Natural killer cell (primary cell): ENCODE data around the gene UBN1. TPM values are rescaled to one million over a fixed set of nuclear protein-coding genes. Genes with fewer than 3 reads are reported as not detected.

Experiments
- ATAC-seq, 3 donors: fragments of 150-1000 bp in 2 of 3; fragments of 200-7000 bp in 1 of 3; cut with Tn5 transposase; 1 replicate in 1 of 3; 2 replicates in 2 of 3; pipeline ENCODE4 v1.10.0; 2021; ENCODE audit warnings: mild to moderate bottlenecking in 2 of 3, moderate library complexity in 2 of 3
- DNase-seq, 2 donors: peaks; one replicate each; pipeline versions ENCODE4 v3.0.0 to v3.0.0-alpha.2; 2013 to 2021; ENCODE audit warnings: mixed read lengths in 1 of 2
- H3K27ac ChIP-seq: one replicate; pipeline ENCODE4 v1.5.1; 2013; ENCODE audit warnings: mild to moderate bottlenecking, low read length
- H3K27me3 ChIP-seq: one replicate; pipeline ENCODE4 v1.6.1; 2013; ENCODE audit warnings: low read length; ENCODE audit not compliant: control insufficient read depth, insufficient read depth
- H3K36me3 ChIP-seq: one replicate; pipeline ENCODE4 v1.6.1; 2013; ENCODE audit warnings: low read length; ENCODE audit not compliant: control insufficient read depth, insufficient read depth
- H3K4me1 ChIP-seq: one replicate; pipeline ENCODE4 v1.6.1; 2013; ENCODE audit warnings: low read length; ENCODE audit not compliant: control insufficient read depth, insufficient read depth
- H3K4me3 ChIP-seq: one replicate; pipeline ENCODE4 v1.5.1; 2013; ENCODE audit warnings: low read length
- H3K9me3 ChIP-seq: one replicate; pipeline ENCODE4 v1.6.1; 2013; ENCODE audit warnings: low read length; ENCODE audit not compliant: control insufficient read depth, insufficient read depth
- H3K27ac Mint-ChIP-seq, 2 donors: one replicate each; pipeline ENCODE4 v1.8.0; 2022; ENCODE audit warnings: mild to moderate bottlenecking in 2 of 2, mixed read lengths in 2 of 2, moderate library complexity in 1 of 2
- H3K27me3 Mint-ChIP-seq, 2 donors: one replicate each; pipeline ENCODE4 v1.8.0; 2022; ENCODE audit warnings: low read depth in 2 of 2, mixed read lengths in 2 of 2
- H3K36me3 Mint-ChIP-seq: one replicate; pipeline ENCODE4 v1.8.0; 2022; ENCODE audit warnings: mixed read lengths
- H3K4me1 Mint-ChIP-seq, 2 donors: one replicate each; pipeline ENCODE4 v1.8.0; 2022; ENCODE audit warnings: mixed read lengths in 2 of 2
- H3K4me3 Mint-ChIP-seq: one replicate; pipeline ENCODE4 v1.8.0; 2022; ENCODE audit warnings: mild to moderate bottlenecking, moderate library complexity, mixed read lengths
- H3K9me3 Mint-ChIP-seq, 2 donors: one replicate each; pipeline ENCODE4 v1.8.0; 2022; ENCODE audit warnings: mixed read lengths in 2 of 2
- CTCF ChIP-seq: fragments of 200-600 bp; IDR thresholded peaks from one replicate; pipeline ENCODE4 v1.8.0; 2022; ENCODE audit warnings: antibody characterized with exemption
- WGBS: methylation state at CpG from one replicate; pipeline ENCODE4 v1.1.7; 2013; ENCODE audit warnings: missing lambda C conversion rate; ENCODE audit not compliant: insufficient coverage; 5-methylcytosine and 5-hydroxymethylcytosine counted together
- intact Hi-C: fragments of 100-400 bp; cut with micrococcal nuclease; formaldehyde crosslinking; loops from one replicate; pipeline ENCODE4 v1.14.2; 2022
- total RNA-seq, 4 donors: library from RNA; stranded (reverse); fragments of 120-200 nt in 1 of 4; gene quantifications; one replicate each; pipeline versions ENCODE4 v1.2.3 to v1.2.4, GENCODE V29; 2013 to 2022

Gene UBN1
- total RNA-seq, 3 donors from 2014 or later (not counting 1 experiment from before 2014, with no cell fraction given): 70.5 to 81.6 (median 79.9) TPM

GRCh38 chr16:4914528-4915225 is 67.4 kb downstream of the UBN1 start:
- Mint-ChIP-seq H3K4me3 (no peak overlapping the region), H3K9me3 (no peaks in the 10 kb centered on the region), H3K27ac (no peak overlapping the region), H3K4me1 (no peaks in the 10 kb centered on the region), H3K27me3 (no peaks in the 10 kb centered on the region), H3K36me3 (no peaks in the 10 kb centered on the region)
- H3K4me3 ChIP-seq: no peak overlapping the region
- no peak for DNase-seq
- no peaks in the 10 kb centered on the region for H3K27me3 ChIP-seq
- no peaks in the 10 kb centered on the region for H3K9me3 ChIP-seq
- 91% methylated on average over 5 of the region's 7 CpGs for WGBS
- no peaks in the 10 kb centered on the region for H3K4me1 ChIP-seq
- no peaks in the 10 kb centered on the region for H3K36me3 ChIP-seq
- TF ChIP-seq CTCF: no peak
- no peak overlapping the region for H3K27ac ChIP-seq
- ATAC-seq: no peak
- intact Hi-C loops: no loop called here

DNA sequence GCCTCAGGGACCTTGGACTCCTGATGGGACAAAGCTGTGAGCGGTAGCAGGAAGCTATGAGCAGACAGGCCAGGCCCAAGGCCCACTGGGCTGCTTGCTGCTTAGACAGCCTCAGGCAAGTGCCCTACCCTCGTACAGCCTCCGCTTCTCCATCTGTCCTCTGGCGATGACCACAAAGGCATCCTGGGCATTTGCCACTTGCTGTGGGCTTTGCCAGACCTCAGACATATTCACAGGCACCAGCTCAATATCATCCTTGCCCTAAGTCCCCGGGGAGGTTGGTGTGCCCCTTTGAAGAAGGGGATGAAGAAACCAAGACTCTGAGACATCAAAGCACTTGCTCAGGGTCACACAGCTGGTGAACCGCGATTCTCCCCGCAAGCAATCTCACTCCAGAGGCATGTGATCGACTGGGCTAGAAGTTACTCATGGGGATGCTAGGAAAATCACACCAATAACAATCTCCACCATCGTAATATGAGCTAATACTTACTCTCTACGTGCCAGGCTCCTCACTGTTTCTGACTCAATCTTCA is 68.0 kb downstream of the UBN1 start:
- 61% methylated on average over 9 of the region's 11 CpGs for WGBS

DNA sequence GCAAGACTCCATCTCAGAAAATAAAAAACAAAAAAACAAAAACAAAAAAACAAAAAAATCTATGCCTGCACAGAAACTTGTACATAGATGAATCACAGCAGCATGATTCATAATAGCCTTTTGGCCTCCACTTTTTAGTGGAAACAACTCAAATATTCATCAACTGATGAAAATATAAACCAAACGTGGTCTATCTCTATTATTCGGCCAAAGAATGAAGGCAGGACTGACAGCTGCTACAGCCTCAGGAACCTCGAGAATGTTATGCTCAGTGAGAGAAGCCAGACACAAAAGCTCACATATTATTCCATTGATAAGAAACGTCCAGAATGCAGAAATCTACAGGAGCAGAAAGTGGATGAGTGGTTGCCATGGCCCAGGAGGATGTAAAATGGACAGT is 69.8 kb downstream of the UBN1 start:
- Histone ChIP-seq H3K4me3 (no peak overlapping the region), H3K27me3 (no peaks in the 10 kb centered on the region), H3K27ac (no peak overlapping the region), H3K9me3 (no peaks in the 10 kb centered on the region), H3K36me3 (no peaks in the 10 kb centered on the region), H3K4me1 (no peaks in the 10 kb centered on the region)
- 47% methylated on average over 4 of the region's 4 CpGs for WGBS
- TF ChIP-seq CTCF: no peak
- Mint-ChIP-seq H3K36me3 (no peaks in the 10 kb centered on the region), H3K4me1 (no peaks in the 10 kb centered on the region), H3K9me3 (no peaks in the 10 kb centered on the region), H3K4me3 (no peak overlapping the region), H3K27me3 (no peaks in the 10 kb centered on the region), H3K27ac (no peak overlapping the region)
- intact Hi-C loops: no loop called here
- DNase-seq: no peak
- ATAC-seq: no peak

More for the DNA sequence above, 68.0 kb downstream of the UBN1 start:
- Mint-ChIP-seq H3K4me1 (no peaks in the 10 kb centered on the region), H3K4me3 (no peak overlapping the region), H3K27ac (no peak overlapping the region), H3K36me3 (no peaks in the 10 kb centered on the region), H3K27me3 (no peaks in the 10 kb centered on the region), H3K9me3 (no peaks in the 10 kb centered on the region)
- no peak for DNase-seq
- Histone ChIP-seq H3K4me3 (no peak overlapping the region), H3K27ac (no peak overlapping the region), H3K9me3 (no peaks in the 10 kb centered on the region), H3K36me3 (no peaks in the 10 kb centered on the region), H3K4me1 (no peaks in the 10 kb centered on the region), H3K27me3 (no peaks in the 10 kb centered on the region)
- ATAC-seq: no peak
- no peak for TF ChIP-seq CTCF
- intact Hi-C loops: no loop called here
